ENCODE data around the gene PTCRA. TPM values are rescaled to one million over a fixed set of nuclear protein-coding genes. Genes with fewer than 3 reads are reported as not detected.
"Not testable (repeated sequence)": the region's sequence is repeated elsewhere in the genome, so short reads cannot be mapped to it uniquely, and the experiment has no call there.

Gene PTCRA
- total and polyA plus RNA-seq, 2 donors, result 13.4 to 145 TPM

GRCh38 chr6:42933205-42933604 lies 17.4 kb downstream of the PTCRA start:
- Histone ChIP-seq H3K4me3 (ENCODE audit: low read length in 2 of 2) (no peak overlapping the region), H3K27ac (ENCODE audit: low read depth in 1 of 2, low read length in 1 of 2) (no peak overlapping the region), H3K4me1 (ENCODE audit: control insufficient read depth in 2 of 2, insufficient read depth in 2 of 2, low read length in 2 of 2) (peaks cover 23 to 49% of the 10 kb centered on the region in 2 donors), H3K27me3 (ENCODE audit: control insufficient read depth in 2 of 2, insufficient read depth in 1 of 2, low read length in 1 of 2) (no peaks in the 10 kb centered on the region), H3K9me3 (ENCODE audit: control insufficient read depth in 2 of 2, insufficient read depth in 1 of 2, low read length in 1 of 2) (peaks cover 0 to 6% of the 10 kb centered on the region in 2 donors), H3K36me3 (ENCODE audit: control insufficient read depth in 2 of 2, insufficient read depth in 2 of 2, low read length in 1 of 2) (peaks cover 40 to 65% of the 10 kb centered on the region in 2 donors)
- no peak for DNase-seq (ENCODE audit: low read depth in 6 of 9, low spot score in 9 of 9)
- WGBS, result 58% methylated on average over 3 of the region's 3 CpGs

- Histone ChIP-seq H3K36me3 (ENCODE audit: control insufficient read depth in 2 of 2, insufficient read depth in 2 of 2, low read length in 1 of 2) (peaks cover 61 to 85% of the 10 kb centered on the region in 2 donors), H3K4me1 (ENCODE audit: control insufficient read depth in 2 of 2, insufficient read depth in 2 of 2, low read length in 2 of 2) (peaks cover 21 to 41% of the 10 kb centered on the region in 2 donors)
Observed at GRCh38 chr6:42935322-42935721, 19.5 kb downstream of the PTCRA start.

GRCh38 chr6:42936398-42936797 lies 20.5 kb downstream of the PTCRA start:
- Histone ChIP-seq H3K4me1 (ENCODE audit: control insufficient read depth in 2 of 2, insufficient read depth in 2 of 2, low read length in 2 of 2) (peaks cover 13 to 30% of the 10 kb centered on the region in 2 donors), H3K27ac (ENCODE audit: low read depth in 1 of 2, low read length in 1 of 2) (no peak overlapping the region), H3K36me3 (ENCODE audit: control insufficient read depth in 2 of 2, insufficient read depth in 2 of 2, low read length in 1 of 2) (peaks cover 69 to 90% of the 10 kb centered on the region in 2 donors), H3K9me3 (ENCODE audit: control insufficient read depth in 2 of 2, insufficient read depth in 1 of 2, low read length in 1 of 2) (no peaks in the 10 kb centered on the region), H3K4me3 (ENCODE audit: low read length in 2 of 2) (no peak overlapping the region), H3K27me3 (ENCODE audit: control insufficient read depth in 2 of 2, insufficient read depth in 1 of 2, low read length in 1 of 2) (no peaks in the 10 kb centered on the region)
- 95% methylated on average over 11 of the region's 11 CpGs for WGBS
- DNase-seq (ENCODE audit: low read depth in 6 of 9, low spot score in 9 of 9), result no peak

More at GRCh38 chr6:42935322-42935721, 19.5 kb downstream of the PTCRA start:
- DNase-seq (ENCODE audit: low read depth in 6 of 9, low spot score in 9 of 9), result no peak
- 54% methylated on average over 7 of the region's 7 CpGs for WGBS
- Histone ChIP-seq H3K27me3 (ENCODE audit: control insufficient read depth in 2 of 2, insufficient read depth in 1 of 2, low read length in 1 of 2) (no peaks in the 10 kb centered on the region), H3K4me3 (ENCODE audit: low read length in 2 of 2) (no peak overlapping the region), H3K9me3 (ENCODE audit: control insufficient read depth in 2 of 2, insufficient read depth in 1 of 2, low read length in 1 of 2) (no peaks in the 10 kb centered on the region), H3K27ac (ENCODE audit: low read depth in 1 of 2, low read length in 1 of 2) (no peak overlapping the region)

- no peak overlapping the region for H3K4me3 ChIP-seq (ENCODE audit: low read length in 2 of 2)
- no peak overlapping the region for H3K27ac ChIP-seq (ENCODE audit: low read depth in 1 of 2, low read length in 1 of 2)
- no peaks in the 10 kb centered on the region for H3K9me3 ChIP-seq (ENCODE audit: control insufficient read depth in 2 of 2, insufficient read depth in 1 of 2, low read length in 1 of 2)
- WGBS, result 96% methylated on average over 13 of the region's 13 CpGs
- peaks cover 2 to 16% of the 10 kb centered on the region in 2 donors for H3K4me1 ChIP-seq (ENCODE audit: control insufficient read depth in 2 of 2, insufficient read depth in 2 of 2, low read length in 2 of 2)
- H3K27me3 ChIP-seq (ENCODE audit: control insufficient read depth in 2 of 2, insufficient read depth in 1 of 2, low read length in 1 of 2), result no peaks in the 10 kb centered on the region
- no peak for DNase-seq (ENCODE audit: low read depth in 6 of 9, low spot score in 9 of 9)
- peaks cover 81 to 94% of the 10 kb centered on the region in 2 donors for H3K36me3 ChIP-seq (ENCODE audit: control insufficient read depth in 2 of 2, insufficient read depth in 2 of 2, low read length in 1 of 2)
Observed at GRCh38 chr6:42937548-42938427, 21.9 kb downstream of the PTCRA start.

- no peaks in the 10 kb centered on the region for H3K27me3 ChIP-seq (ENCODE audit: control insufficient read depth in 2 of 2, insufficient read depth in 1 of 2, low read length in 1 of 2)
- DNase-seq (ENCODE audit: low read depth in 6 of 9, low spot score in 9 of 9), result no peak
- WGBS, result 99% methylated on average over 5 of the region's 5 CpGs
- peaks cover 0 to 11% of the 10 kb centered on the region in 2 donors for H3K4me1 ChIP-seq (ENCODE audit: control insufficient read depth in 2 of 2, insufficient read depth in 2 of 2, low read length in 2 of 2)
- H3K4me3 ChIP-seq (ENCODE audit: low read length in 2 of 2), result no peak overlapping the region
- H3K27ac ChIP-seq (ENCODE audit: low read depth in 1 of 2, low read length in 1 of 2), result no peak overlapping the region
- peaks cover 85 to 94% of the 10 kb centered on the region in 2 donors for H3K36me3 ChIP-seq (ENCODE audit: control insufficient read depth in 2 of 2, insufficient read depth in 2 of 2, low read length in 1 of 2)
- no peaks in the 10 kb centered on the region for H3K9me3 ChIP-seq (ENCODE audit: control insufficient read depth in 2 of 2, insufficient read depth in 1 of 2, low read length in 1 of 2)
Observed at GRCh38 chr6:42938428-42938796, 22.6 kb downstream of the PTCRA start.

- Histone ChIP-seq H3K27ac (ENCODE audit: low read depth in 1 of 2, low read length in 1 of 2) (no peak overlapping the region), H3K4me1 (ENCODE audit: control insufficient read depth in 2 of 2, insufficient read depth in 2 of 2, low read length in 2 of 2) (peaks cover 0 to 10% of the 10 kb centered on the region in 2 donors), H3K9me3 (ENCODE audit: control insufficient read depth in 2 of 2, insufficient read depth in 1 of 2, low read length in 1 of 2) (no peaks in the 10 kb centered on the region), H3K27me3 (ENCODE audit: control insufficient read depth in 2 of 2, insufficient read depth in 1 of 2, low read length in 1 of 2) (no peaks in the 10 kb centered on the region), H3K36me3 (ENCODE audit: control insufficient read depth in 2 of 2, insufficient read depth in 2 of 2, low read length in 1 of 2) (peaks cover 89 to 95% of the 10 kb centered on the region in 2 donors), H3K4me3 (ENCODE audit: low read length in 2 of 2) (no peak overlapping the region)
- DNase-seq (ENCODE audit: low read depth in 6 of 9, low spot score in 9 of 9), result no peak
- WGBS, result 98% methylated on average over 9 of the region's 9 CpGs
Observed at GRCh38 chr6:42938987-42939809, 23.3 kb downstream of the PTCRA start.

GRCh38 chr6:42939810-42940167 lies 23.9 kb downstream of the PTCRA start:
- Histone ChIP-seq H3K27me3 (ENCODE audit: control insufficient read depth in 2 of 2, insufficient read depth in 1 of 2, low read length in 1 of 2) (no peaks in the 10 kb centered on the region), H3K9me3 (ENCODE audit: control insufficient read depth in 2 of 2, insufficient read depth in 1 of 2, low read length in 1 of 2) (no peaks in the 10 kb centered on the region), H3K4me3 (ENCODE audit: low read length in 2 of 2) (no peak overlapping the region), H3K4me1 (ENCODE audit: control insufficient read depth in 2 of 2, insufficient read depth in 2 of 2, low read length in 2 of 2) (peaks cover 0 to 7% of the 10 kb centered on the region in 2 donors), H3K27ac (ENCODE audit: low read depth in 1 of 2, low read length in 1 of 2) (no peak overlapping the region), H3K36me3 (ENCODE audit: control insufficient read depth in 2 of 2, insufficient read depth in 2 of 2, low read length in 1 of 2) (peaks cover 86 to 93% of the 10 kb centered on the region in 2 donors)
- no peak for DNase-seq (ENCODE audit: low read depth in 6 of 9, low spot score in 9 of 9)
- WGBS, result 96% methylated on average over 4 of the region's 4 CpGs

- peaks cover 87 to 92% of the 10 kb centered on the region in 2 donors for H3K36me3 ChIP-seq (ENCODE audit: control insufficient read depth in 2 of 2, insufficient read depth in 2 of 2, low read length in 1 of 2)
- no peak overlapping the region for H3K27ac ChIP-seq (ENCODE audit: low read depth in 1 of 2, low read length in 1 of 2)
- H3K4me1 ChIP-seq (ENCODE audit: control insufficient read depth in 2 of 2, insufficient read depth in 2 of 2, low read length in 2 of 2), result peaks cover 0 to under 1% of the 10 kb centered on the region in 2 donors
- H3K9me3 ChIP-seq (ENCODE audit: control insufficient read depth in 2 of 2, insufficient read depth in 1 of 2, low read length in 1 of 2), result no peaks in the 10 kb centered on the region
- DNase-seq (ENCODE audit: low read depth in 6 of 9, low spot score in 9 of 9), result no peak
- 98% methylated on average over 6 of the region's 6 CpGs for WGBS
- no peak overlapping the region for H3K4me3 ChIP-seq (ENCODE audit: low read length in 2 of 2)
- H3K27me3 ChIP-seq (ENCODE audit: control insufficient read depth in 2 of 2, insufficient read depth in 1 of 2, low read length in 1 of 2), result no peaks in the 10 kb centered on the region
Observed at GRCh38 chr6:42940493-42941045, 24.7 kb downstream of the PTCRA start.

GRCh38 chr6:42941356-42941755 lies 25.5 kb downstream of the PTCRA start:
- H3K4me3 ChIP-seq (ENCODE audit: low read length in 2 of 2); H3K27me3 ChIP-seq (ENCODE audit: control insufficient read depth in 2 of 2, insufficient read depth in 1 of 2, low read length in 1 of 2); DNase-seq (ENCODE audit: low read depth in 6 of 9, low spot score in 9 of 9); H3K27ac ChIP-seq (ENCODE audit: low read depth in 1 of 2, low read length in 1 of 2); H3K4me1 ChIP-seq (ENCODE audit: control insufficient read depth in 2 of 2, insufficient read depth in 2 of 2, low read length in 2 of 2); H3K9me3 ChIP-seq (ENCODE audit: control insufficient read depth in 2 of 2, insufficient read depth in 1 of 2, low read length in 1 of 2): not testable (repeated sequence)
- WGBS, result 97% methylated on average over 5 of the region's 5 CpGs
- peaks cover 84 to 90% of the 10 kb centered on the region in 2 donors for H3K36me3 ChIP-seq (ENCODE audit: control insufficient read depth in 2 of 2, insufficient read depth in 2 of 2, low read length in 1 of 2)

All from thymus (tissue), 11 donors.